Embryonic facial prominence (tissue), 1 donor: ENCODE results near the gene TSPAN6.

Experiments used
- DNase-seq: peaks from one replicate; pipeline ENCODE4 v3.0.0-alpha.2; 2016; ENCODE audit errors: extremely low spot score

TSPAN6 gene

DNA sequence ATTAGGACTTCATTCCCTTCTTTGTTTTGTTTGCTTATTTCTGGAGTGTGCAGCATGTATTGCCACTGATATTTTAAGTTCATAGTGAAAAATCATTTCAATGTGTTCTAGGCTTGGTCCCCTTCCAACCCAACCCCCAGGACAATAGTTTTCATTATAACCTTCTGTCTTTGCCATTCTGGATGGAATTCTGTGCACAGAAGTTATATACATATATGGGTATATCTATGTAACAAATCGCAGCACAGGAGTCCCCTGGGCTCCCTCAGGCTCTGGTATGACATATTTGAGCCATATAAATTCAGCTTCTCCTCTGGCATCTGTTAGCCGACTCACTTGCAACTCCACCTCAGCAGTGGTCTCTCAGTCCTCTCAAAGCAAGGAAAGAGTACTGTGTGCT, 52.0 kb downstream of the TSPAN6 start, which contains the start of gene TNMD:
Gene TNMD (plus strand): TSS at position 326 of the 400 bp plus-strand sequence. CDS start 83 bp downstream, outside the sequence.
- DNase-seq: peak; percentile 7
